K562 (cell line): Measurements from ENCODE around the gene BRME1.

Experiments
- KDM4B ChIP-seq, 2 experiments: fragments of 450-650 bp in 1 of 2; sonication (generic) in 1 of 2; IDR thresholded peaks; 2 replicates each; pipeline ENCODE4 v1.6.1; 2016 to 2017; ENCODE audit warnings: borderline replicate concordance in 2 of 2, antibody characterized with exemption in 1 of 2, low read depth in 1 of 2, mild to moderate bottlenecking in 1 of 2
- NONO ChIP-seq, 2 experiments: fragments of 200-400 bp in 1 of 2; fragments of 450-650 bp in 1 of 2; formaldehyde crosslinking in 1 of 2; IDR thresholded peaks; 2 replicates each; pipeline ENCODE4 v1.6.1; 2017; ENCODE audit warnings: low read depth in 2 of 2, mild to moderate bottlenecking in 2 of 2, moderate library complexity in 2 of 2, low read length in 1 of 2
- ZBTB7A ChIP-seq: IDR thresholded peaks from 2 replicates; pipeline ENCODE4 v1.6.1; 2011; ENCODE audit warnings: low read depth, mild to moderate bottlenecking, low read length, moderate library complexity, borderline replicate concordance; ENCODE audit not compliant: control insufficient read depth
- TF ChIP-seq, protein P1 (sequence below): sonication (generic); formaldehyde crosslinking; IDR thresholded peaks from 2 replicates; pipeline ENCODE4 v1.8.1; 2023; ENCODE audit warnings: mild to moderate bottlenecking, missing genetic modification reagents

DNA sequence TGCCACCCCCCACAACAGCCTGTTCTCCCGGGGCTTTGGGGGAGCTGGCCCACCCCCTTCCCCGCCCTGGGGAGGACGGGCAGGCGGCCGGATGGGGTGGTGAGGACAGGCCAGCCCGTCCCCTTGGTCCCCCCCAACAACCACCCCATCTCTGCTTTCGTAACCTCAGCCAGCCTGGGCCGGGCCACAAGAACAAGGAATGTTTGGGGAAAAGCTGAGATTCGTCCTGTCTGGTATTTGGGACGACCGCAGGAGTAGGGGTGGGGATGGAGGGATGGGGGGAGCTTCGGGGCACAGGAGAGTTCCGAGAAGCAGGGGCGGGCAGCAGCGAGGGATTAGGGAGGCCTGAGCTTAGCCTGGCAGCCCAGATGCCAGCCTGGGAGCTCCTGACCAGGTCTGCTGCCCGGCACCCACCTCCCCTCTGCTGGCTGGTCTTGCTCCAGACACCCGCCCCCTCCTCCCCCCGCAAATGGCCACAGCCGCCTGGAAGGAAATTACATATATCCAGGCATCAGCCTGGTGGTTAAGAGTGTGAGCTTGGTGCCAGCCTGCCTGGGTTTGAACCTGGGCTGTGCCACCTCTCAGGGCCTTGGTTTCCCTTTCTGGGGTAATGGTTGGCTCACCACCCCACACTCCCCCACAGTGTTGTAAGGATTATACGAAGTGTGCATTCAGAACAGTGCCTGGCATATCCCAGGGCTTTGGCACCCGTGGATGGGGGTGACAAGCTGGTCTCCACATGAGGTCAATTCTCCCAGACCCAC, 32.6 kb upstream of the BRME1 start, which contains the start of gene PODNL1:
- TF ChIP-seq, protein P1, sequence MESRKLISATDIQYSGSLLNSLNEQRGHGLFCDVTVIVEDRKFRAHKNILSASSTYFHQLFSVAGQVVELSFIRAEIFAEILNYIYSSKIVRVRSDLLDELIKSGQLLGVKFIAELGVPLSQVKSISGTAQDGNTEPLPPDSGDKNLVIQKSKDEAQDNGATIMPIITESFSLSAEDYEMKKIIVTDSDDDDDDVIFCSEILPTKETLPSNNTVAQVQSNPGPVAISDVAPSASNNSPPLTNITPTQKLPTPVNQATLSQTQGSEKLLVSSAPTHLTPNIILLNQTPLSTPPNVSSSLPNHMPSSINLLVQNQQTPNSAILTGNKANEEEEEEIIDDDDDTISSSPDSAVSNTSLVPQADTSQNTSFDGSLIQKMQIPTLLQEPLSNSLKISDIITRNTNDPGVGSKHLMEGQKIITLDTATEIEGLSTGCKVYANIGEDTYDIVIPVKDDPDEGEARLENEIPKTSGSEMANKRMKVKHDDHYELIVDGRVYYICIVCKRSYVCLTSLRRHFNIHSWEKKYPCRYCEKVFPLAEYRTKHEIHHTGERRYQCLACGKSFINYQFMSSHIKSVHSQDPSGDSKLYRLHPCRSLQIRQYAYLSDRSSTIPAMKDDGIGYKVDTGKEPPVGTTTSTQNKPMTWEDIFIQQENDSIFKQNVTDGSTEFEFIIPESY, result no peak
- TF ChIP-seq KDM4B (IDR thresholded peaks at IDR 0.05; ENCODE audit: borderline replicate concordance in 2 of 2, low read depth in 1 of 2) (no peak), NONO (IDR thresholded peaks at IDR 0.05; ENCODE audit: low read depth in 2 of 2, low read length in 1 of 2) (no peak), ZBTB7A (no peak)
